Gastrocnemius medialis (tissue), 4 donors: ENCODE measurements around the gene MBNL2.

Source experiments
- CTCF ChIP-seq, 5 experiments: fragments of 450-650 bp in 3 of 5; fragments of 200-600 bp in 2 of 5; sonication (generic) in 2 of 5; IDR thresholded peaks in 4 of 5; conservative IDR thresholded peaks in 1 of 5; 1 replicate in 4 of 5; 2 replicates in 1 of 5; pipeline ENCODE4 v1.5.1; 2016 to 2019; ENCODE audit warnings: antibody characterized with exemption in 5 of 5, mild to moderate bottlenecking in 3 of 5, moderate library complexity in 3 of 5
- POLR2A ChIP-seq, 2 donors: fragments of 450-650 bp; IDR thresholded peaks; one replicate each; pipeline ENCODE4 v1.6.1; 2017; ENCODE audit warnings: antibody characterized with exemption in 2 of 2, mild to moderate bottlenecking in 2 of 2, moderate library complexity in 2 of 2

GRCh38 chr13:97369261-97369893, 147.2 kb downstream of the MBNL2 start:
- no peak for TF ChIP-seq CTCF (IDR thresholded peaks at IDR 0.05 in 4 of 5, conservative IDR thresholded peaks at IDR 0.05 in 1 of 5)
- TF ChIP-seq POLR2A (IDR thresholded peaks at IDR 0.05): no peak
